Femur (tissue), 1 donor: Measurements from ENCODE around the gene BRPF3.

ENCODE experiments used
- DNase-seq: peaks from one replicate; pipeline ENCODE4 v3.0.0-alpha.2; 2017

BRPF3 gene

GRCh38 chr6:36196113-36196879 is at the start of gene BRPF3:
Gene BRPF3 (plus strand): TSS chr6:36196744. CDS start chr6:36200323, 3,579 bp downstream.
- DNase-seq = peak; percentile 92

- DNase-seq = no peak
Observed at GRCh38 chr6:36147294-36147693, 49.2 kb upstream of the BRPF3 start.

GRCh38 chr6:36149476-36149875 is 47.1 kb upstream of the BRPF3 start:
- no peak for DNase-seq

GRCh38 chr6:36150283-36150682 is 46.3 kb upstream of the BRPF3 start:
- DNase-seq = no peak

GRCh38 chr6:36154286-36154685 is 42.3 kb upstream of the BRPF3 start:
- no peak for DNase-seq

- no peak for DNase-seq
Observed at GRCh38 chr6:36155662-36156061, 40.9 kb upstream of the BRPF3 start.

GRCh38 chr6:36160147-36160760 is 36.3 kb upstream of the BRPF3 start:
- DNase-seq = no peak

- DNase-seq = no peak
Observed at GRCh38 chr6:36169023-36170007, 27.2 kb upstream of the BRPF3 start.

- DNase-seq = no peak
Observed at GRCh38 chr6:36170704-36171103, 25.8 kb upstream of the BRPF3 start.

GRCh38 chr6:36171573-36171972 is 25.0 kb upstream of the BRPF3 start:
- no peak for DNase-seq

GRCh38 chr6:36177166-36177565 is 19.4 kb upstream of the BRPF3 start:
- DNase-seq = no peak

- DNase-seq = no peak
Observed at GRCh38 chr6:36178544-36178943, 18.0 kb upstream of the BRPF3 start.

GRCh38 chr6:36180126-36180525 is 16.4 kb upstream of the BRPF3 start:
- DNase-seq = no peak

- no peak for DNase-seq
Observed at GRCh38 chr6:36184311-36184710, 12.2 kb upstream of the BRPF3 start.

- no peak for DNase-seq
Observed at GRCh38 chr6:36186199-36186598, 10.3 kb upstream of the BRPF3 start.

- DNase-seq = no peak
Observed at GRCh38 chr6:36187446-36187845, 9.1 kb upstream of the BRPF3 start.

GRCh38 chr6:36195471-36196112 is 952 bp upstream of the BRPF3 start:
- no peak for DNase-seq

GRCh38 chr6:36196880-36197548 is 470 bp downstream of the BRPF3 start:
- peak; percentile 99 for DNase-seq

- peak; percentile 29 for DNase-seq
Observed at GRCh38 chr6:36197739-36198221, 1.2 kb downstream of the BRPF3 start.

- no peak for DNase-seq
Observed at GRCh38 chr6:36198986-36199385, 2.4 kb downstream of the BRPF3 start.

GRCh38 chr6:36200154-36200891 is 3.8 kb downstream of the BRPF3 start:
- DNase-seq = no peak
